Neural crest cell (in vitro differentiated cells): Measurements from ENCODE around the gene IGSF9B. TPM values are rescaled to one million over a fixed set of nuclear protein-coding genes. Genes with fewer than 3 reads are reported as not detected.

Source experiments
- DNase-seq: peaks from one replicate; pipeline ENCODE4 v3.0.0; 2021; ENCODE audit warnings: low read depth, mixed read lengths, low spot score
- H3K27ac Mint-ChIP-seq: one replicate; pipeline ENCODE4 v1.8.0; 2021; ENCODE audit warnings: mild to moderate bottlenecking, mixed read lengths; ENCODE audit not compliant: unreplicated experiment
- H3K27me3 Mint-ChIP-seq: 2 replicates; pipeline ENCODE4 v1.8.0; 2021; ENCODE audit warnings: low read depth, mild to moderate bottlenecking, mixed read lengths
- H3K36me3 Mint-ChIP-seq: 2 replicates; pipeline ENCODE4 v1.8.0; 2021; ENCODE audit warnings: low read depth, mild to moderate bottlenecking, mixed read lengths
- H3K4me1 Mint-ChIP-seq: 2 replicates; pipeline ENCODE4 v1.8.0; 2021; ENCODE audit warnings: mixed read lengths
- H3K4me3 Mint-ChIP-seq: one replicate; pipeline ENCODE4 v1.8.0; 2021; ENCODE audit warnings: mild to moderate bottlenecking, mixed read lengths
- H3K9me3 Mint-ChIP-seq: 2 replicates; pipeline ENCODE4 v1.8.0; 2021; ENCODE audit warnings: mixed read lengths
- CTCF ChIP-seq: fragments of 200-600 bp; sonication (generic); conservative IDR thresholded peaks from 2 replicates; pipeline ENCODE4 v1.5.0; 2021; ENCODE audit warnings: antibody characterized with exemption, mild to moderate bottlenecking
- total RNA-seq: library from RNA; stranded (reverse); gene quantifications from 2 replicates; pipeline ENCODE4 v1.2.1, GENCODE V29; 2021

The IGSF9B gene
- total RNA-seq, 1 donor from 2014 or later: 12.9 TPM

- no peak for TF ChIP-seq CTCF
- Mint-ChIP-seq H3K9me3 (peaks cover 10% of the 10 kb centered on the region), H3K27me3 (peaks cover 4% of the 10 kb centered on the region)
These were observed 16.7 kb downstream of the IGSF9B start for GRCh38 chr11:133940034-133940433.

GRCh38 chr11:133939558-133939957 is 17.2 kb downstream of the IGSF9B start:
- no peak for DNase-seq
- no peak for TF ChIP-seq CTCF
- peaks cover 12% of the 10 kb centered on the region for H3K36me3 Mint-ChIP-seq

More at GRCh38 chr11:133940034-133940433, 16.7 kb downstream of the IGSF9B start:
- peaks cover 12% of the 10 kb centered on the region for H3K36me3 Mint-ChIP-seq
- H3K4me1 Mint-ChIP-seq: peaks cover 10% of the 10 kb centered on the region
- no peak for DNase-seq
- no peak overlapping the region for H3K27ac Mint-ChIP-seq
- H3K4me3 Mint-ChIP-seq: no peak overlapping the region

GRCh38 chr11:133938166-133938565 is 18.6 kb downstream of the IGSF9B start:
- H3K9me3 Mint-ChIP-seq: peaks cover 10% of the 10 kb centered on the region
- peaks cover 18% of the 10 kb centered on the region for H3K4me1 Mint-ChIP-seq
- no peak for TF ChIP-seq CTCF
- H3K36me3 Mint-ChIP-seq: peaks cover 12% of the 10 kb centered on the region
- no peak overlapping the region for H3K27ac Mint-ChIP-seq
- peaks cover 2% of the 10 kb centered on the region for H3K27me3 Mint-ChIP-seq
- DNase-seq: no peak
- no peak overlapping the region for H3K4me3 Mint-ChIP-seq

More at GRCh38 chr11:133939558-133939957, 17.2 kb downstream of the IGSF9B start:
- no peak overlapping the region for H3K4me3 Mint-ChIP-seq
- no peak overlapping the region for H3K27ac Mint-ChIP-seq
- peaks cover 2% of the 10 kb centered on the region for H3K27me3 Mint-ChIP-seq
- peaks cover 10% of the 10 kb centered on the region for H3K9me3 Mint-ChIP-seq
- H3K4me1 Mint-ChIP-seq: peaks cover 13% of the 10 kb centered on the region

GRCh38 chr11:133937468-133937867 is 19.3 kb downstream of the IGSF9B start:
- peaks cover 10% of the 10 kb centered on the region for H3K9me3 Mint-ChIP-seq
- H3K4me3 Mint-ChIP-seq: no peak overlapping the region
- DNase-seq: no peak
- peaks cover 21% of the 10 kb centered on the region for H3K4me1 Mint-ChIP-seq
- H3K36me3 Mint-ChIP-seq: peaks cover 12% of the 10 kb centered on the region
- no peak for TF ChIP-seq CTCF
- H3K27ac Mint-ChIP-seq: no peak overlapping the region
- peaks cover 2% of the 10 kb centered on the region for H3K27me3 Mint-ChIP-seq

GRCh38 chr11:133937015-133937414 is 19.8 kb downstream of the IGSF9B start:
- Mint-ChIP-seq H3K36me3 (peaks cover 12% of the 10 kb centered on the region), H3K9me3 (peaks cover 10% of the 10 kb centered on the region), H3K27me3 (peaks cover 1% of the 10 kb centered on the region), H3K27ac (peak overlapping the region; percentile 27), H3K4me3 (no peak overlapping the region), H3K4me1 (peaks cover 21% of the 10 kb centered on the region)
- no peak for TF ChIP-seq CTCF
- DNase-seq: no peak
